Measurements from ENCODE around the gene MSLN.
"Not testable (repeated sequence)": the region's sequence is repeated elsewhere in the genome, so short reads cannot be mapped to it uniquely, and the experiment has no call there.

Gene MSLN

GRCh38 chr16:735982-736453, 24.5 kb upstream of the MSLN start:
- DNase-seq: no peak

- DNase-seq: no peak
Measured at GRCh38 chr16:736936-737481, 23.5 kb upstream of the MSLN start.

GRCh38 chr16:739560-740458, 20.7 kb upstream of the MSLN start:
- DNase-seq: no peak

- no peak for DNase-seq
Measured at GRCh38 chr16:740459-740763, 20.1 kb upstream of the MSLN start.

- peak; percentile 88 to 92 for DNase-seq
Measured at GRCh38 chr16:740764-741505, 19.6 kb upstream of the MSLN start, which contains the start of gene CIAO3. Gene CIAO3 (minus strand): TSS chr16:740997. CDS start chr16:740985, 12 bp downstream.

GRCh38 chr16:741986-742629, 18.4 kb upstream of the MSLN start:
- no peak for DNase-seq

- not testable (repeated sequence) for DNase-seq
Measured at GRCh38 chr16:742894-743293, 17.6 kb upstream of the MSLN start.

GRCh38 chr16:743794-744500, 16.6 kb upstream of the MSLN start:
- no peak for DNase-seq

GRCh38 chr16:745739-746138, 14.8 kb upstream of the MSLN start:
- no peak for DNase-seq

GRCh38 chr16:746637-747036, 13.9 kb upstream of the MSLN start:
- DNase-seq: no peak

- DNase-seq: no peak
Measured at GRCh38 chr16:747978-748746, 12.4 kb upstream of the MSLN start.

- no peak for DNase-seq
Measured at GRCh38 chr16:749010-749409, 11.5 kb upstream of the MSLN start.

- DNase-seq: no peak
Measured at GRCh38 chr16:750485-750884, 10.0 kb upstream of the MSLN start.

- DNase-seq: no peak
Measured at GRCh38 chr16:751152-752006, 9.2 kb upstream of the MSLN start.

- no peak for DNase-seq
Measured at GRCh38 chr16:752007-752312, 8.6 kb upstream of the MSLN start.

GRCh38 chr16:754121-754607, 6.4 kb upstream of the MSLN start:
- not testable (repeated sequence) for DNase-seq

GRCh38 chr16:754656-755055, 5.9 kb upstream of the MSLN start:
- DNase-seq: no peak

GRCh38 chr16:756428-756827, 4.1 kb upstream of the MSLN start:
- no peak for DNase-seq

GRCh38 chr16:759110-759910, 1.2 kb upstream of the MSLN start:
- DNase-seq: no peak

- no peak for DNase-seq
Measured at GRCh38 chr16:760065-760464, 469 bp upstream of the MSLN start.
